ENCODE results near the gene PPP4R3B.
"Not testable (repeated sequence)": the region's sequence is repeated elsewhere in the genome, so short reads cannot be mapped to it uniquely, and the experiment has no call there.

PPP4R3B gene

GRCh38 chr2:55596795-55597194, 20.6 kb downstream of the PPP4R3B start:
- not testable (repeated sequence) for DNase-seq

DNA sequence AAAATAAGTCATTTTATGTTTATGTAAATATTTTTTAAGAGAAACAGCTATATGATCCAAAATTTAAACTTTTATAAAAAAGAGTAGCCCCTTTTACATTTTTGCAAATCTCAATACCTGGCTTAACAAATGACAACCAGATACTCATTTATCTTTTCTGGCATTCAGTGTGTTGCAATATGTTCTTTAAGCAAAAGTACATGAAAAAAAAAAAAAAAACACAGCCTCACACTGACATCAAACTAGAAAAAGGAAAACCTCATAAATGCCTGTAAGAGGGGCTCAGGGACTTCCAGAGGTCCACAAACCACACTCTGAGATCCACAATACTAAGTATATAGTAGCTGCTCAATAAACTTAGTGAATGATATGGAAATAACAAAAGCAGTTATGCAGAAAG, 21.9 kb downstream of the PPP4R3B start:
- DNase-seq = no peak

DNA sequence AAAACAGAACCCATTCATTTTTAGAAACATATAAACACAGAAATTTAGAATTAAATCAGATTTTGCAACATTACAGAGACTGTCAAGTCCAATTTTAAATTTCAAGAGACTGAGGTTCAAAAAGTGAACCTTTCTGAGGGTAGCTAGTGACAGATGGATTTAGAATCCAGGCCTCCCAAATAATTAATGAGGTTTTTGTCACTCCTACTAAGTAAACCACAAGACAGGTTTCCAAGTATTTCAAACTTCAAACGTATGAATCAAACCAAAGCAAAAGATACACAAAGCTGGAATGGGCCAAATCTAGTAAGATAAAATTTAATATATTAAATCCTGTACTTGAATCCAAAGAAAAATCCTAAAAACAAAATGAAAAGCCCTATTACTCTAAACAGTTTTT, 25.3 kb downstream of the PPP4R3B start:
- DNase-seq = no peak

- DNase-seq = peak in 1 of 51 donors; percentile 20
These were observed 26.5 kb downstream of the PPP4R3B start for GRCh38 chr2:55590810-55591440.

DNA sequence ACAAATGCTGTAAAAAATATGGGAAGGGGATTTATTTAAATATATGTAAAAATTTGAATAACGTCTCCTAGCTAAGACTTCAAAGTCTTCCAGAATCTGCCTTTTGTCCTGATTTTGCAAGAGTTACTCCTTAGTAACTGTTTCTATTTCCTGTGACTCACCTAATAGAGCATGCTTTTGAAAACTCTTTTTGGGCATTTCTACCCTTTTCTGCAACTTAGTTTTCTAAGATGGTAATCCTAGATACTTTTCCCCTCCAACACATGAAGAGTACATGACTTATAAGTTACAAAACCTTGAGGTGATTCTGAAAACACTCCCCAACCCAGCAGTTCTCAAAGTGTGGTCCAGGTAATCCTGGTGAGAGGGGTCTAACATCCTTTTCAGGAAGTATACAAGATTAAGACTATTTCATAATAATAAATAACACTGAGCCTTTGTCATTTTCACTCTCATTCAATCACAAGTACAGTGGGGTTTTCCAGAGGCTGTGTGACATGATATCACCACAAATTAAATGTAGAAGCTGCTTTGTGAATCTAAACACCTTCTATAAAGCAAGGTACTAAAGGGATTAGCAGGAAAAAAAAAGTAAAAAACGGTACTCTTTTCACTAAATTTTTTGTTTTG, 31.9 kb downstream of the PPP4R3B start:
- DNase-seq = no peak

GRCh38 chr2:55581874-55582547, 35.4 kb downstream of the PPP4R3B start:
- peak in 6 of 51 donors; percentile 3 to 15 (median 6) for DNase-seq

DNA sequence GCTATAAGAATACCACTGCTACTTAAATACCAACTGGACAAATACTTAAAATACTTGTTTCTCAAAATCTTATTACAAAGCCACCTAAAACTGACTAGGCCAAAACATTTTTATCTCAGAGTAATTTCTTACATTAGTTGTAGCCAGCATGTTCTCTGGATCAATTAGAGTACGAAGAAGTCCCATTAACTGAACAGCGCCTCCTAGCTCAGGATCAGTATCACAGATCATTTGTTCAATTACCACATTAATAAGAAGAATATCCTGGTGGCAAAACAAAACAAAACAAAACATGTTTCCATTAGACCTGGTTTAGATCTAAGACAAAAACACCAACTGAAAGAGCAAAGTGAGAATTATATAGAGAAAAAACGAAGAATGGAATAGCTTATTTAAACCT, 36.0 kb downstream of the PPP4R3B start:
- no peak for DNase-seq

GRCh38 chr2:55569002-55569401, 48.4 kb downstream of the PPP4R3B start:
- not testable (repeated sequence) for DNase-seq

- no peak for DNase-seq
These were observed 50.1 kb downstream of the PPP4R3B start for GRCh38 chr2:55567298-55567697.

DNA sequence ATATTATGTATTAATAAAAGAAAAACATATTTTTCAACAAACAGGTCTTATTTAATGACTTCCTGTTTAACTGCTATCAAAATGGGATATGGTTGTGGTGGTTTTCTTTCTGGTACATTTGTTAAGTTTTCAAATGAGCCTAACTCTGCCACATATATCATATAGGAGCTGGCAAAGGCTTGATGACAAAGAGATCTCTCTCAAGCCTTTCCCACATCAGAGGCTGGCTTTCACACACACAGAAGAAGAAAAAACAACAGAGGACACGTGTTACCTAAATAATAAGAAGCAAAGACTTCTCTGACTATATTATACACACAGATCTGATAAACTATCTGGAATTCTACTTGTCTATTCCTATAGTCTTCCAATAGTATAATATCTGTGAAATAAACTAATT, 51.8 kb downstream of the PPP4R3B start:
- DNase-seq = no peak

DNA sequence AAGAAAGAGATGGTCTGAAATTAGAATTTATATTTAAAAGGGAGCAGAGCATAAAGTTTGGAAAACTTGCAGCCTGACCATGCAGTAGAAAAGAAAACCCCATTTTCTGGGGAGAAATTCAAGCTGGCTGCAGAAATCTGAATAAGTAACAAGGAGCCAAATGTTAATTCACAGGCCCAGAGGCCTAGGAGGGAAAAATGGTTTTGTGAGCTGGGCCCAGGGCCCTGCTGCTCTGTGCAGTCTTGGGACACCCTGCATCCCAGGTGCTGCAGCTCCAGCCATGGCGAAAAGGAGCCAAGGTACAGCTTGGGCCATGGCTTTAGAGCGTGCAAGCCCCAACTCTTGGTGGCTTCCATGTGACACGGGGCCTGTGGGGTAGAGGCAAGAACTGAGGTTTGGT, 56.6 kb downstream of the PPP4R3B start:
- no peak for DNase-seq

- DNase-seq = peak in 1 of 51 donors; percentile 3
These were observed 60.6 kb downstream of the PPP4R3B start for GRCh38 chr2:55556809-55557208.

- no peak for DNase-seq
These were observed 61.4 kb downstream of the PPP4R3B start for GRCh38 chr2:55555977-55556376.

GRCh38 chr2:55553321-55553720, 64.1 kb downstream of the PPP4R3B start:
- DNase-seq = no peak

DNA sequence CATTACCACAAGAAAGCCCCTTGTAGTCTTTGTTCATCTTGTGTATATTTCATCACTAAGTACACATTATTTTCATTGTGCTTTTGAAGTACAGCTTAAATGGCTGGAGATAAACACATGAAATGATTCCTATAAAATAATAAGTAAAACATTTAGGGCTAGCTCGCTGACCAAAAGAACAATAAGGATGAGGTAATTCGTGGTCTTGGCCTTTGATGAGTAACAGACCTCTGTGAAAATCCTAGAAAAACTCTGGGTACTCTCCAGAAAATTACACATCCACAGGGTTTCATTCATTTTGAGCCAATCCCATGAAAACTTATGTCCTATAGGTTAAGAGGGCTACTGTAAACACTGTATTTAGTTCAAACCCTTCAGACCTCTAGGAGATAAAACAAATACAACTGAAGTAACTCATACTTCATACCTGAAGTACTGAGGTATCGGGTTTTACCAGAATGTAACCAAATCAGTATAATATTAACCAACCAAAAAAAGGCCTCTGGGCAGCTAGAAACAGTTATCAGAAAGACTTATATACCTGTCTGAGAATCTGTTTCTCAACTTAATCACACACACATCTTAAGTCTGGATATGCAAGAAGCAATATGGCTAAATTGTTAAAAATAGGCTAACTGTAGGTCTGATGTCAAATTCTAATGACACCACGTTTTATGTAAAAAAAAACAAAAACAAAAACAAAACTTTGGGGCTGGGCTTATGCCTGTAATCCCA, 66.9 kb downstream of the PPP4R3B start:
- DNase-seq = no peak

GRCh38 chr2:55547679-55548078, 69.7 kb downstream of the PPP4R3B start:
- not testable (repeated sequence) for DNase-seq

DNA sequence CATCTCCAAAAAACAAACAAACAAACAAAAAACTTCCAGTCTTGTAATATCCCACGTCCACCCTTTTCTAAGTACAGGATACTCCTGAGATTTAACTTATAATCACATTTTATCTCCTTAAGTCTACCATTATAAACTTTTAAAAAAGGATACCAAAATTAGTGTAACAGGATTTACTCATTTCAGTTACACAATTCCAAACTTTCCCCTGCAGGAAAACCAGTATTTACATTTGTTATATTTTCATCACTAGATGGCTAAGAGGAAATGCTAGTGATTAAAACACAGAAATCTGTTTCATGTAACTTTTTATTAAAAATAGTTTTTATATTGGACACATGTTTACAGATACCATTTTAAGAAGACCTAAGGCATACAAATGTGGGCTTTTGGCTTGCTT, 70.4 kb downstream of the PPP4R3B start:
- no peak for DNase-seq

GRCh38 chr2:55530539-55531081, 86.8 kb downstream of the PPP4R3B start:
- DNase-seq = no peak

DNA sequence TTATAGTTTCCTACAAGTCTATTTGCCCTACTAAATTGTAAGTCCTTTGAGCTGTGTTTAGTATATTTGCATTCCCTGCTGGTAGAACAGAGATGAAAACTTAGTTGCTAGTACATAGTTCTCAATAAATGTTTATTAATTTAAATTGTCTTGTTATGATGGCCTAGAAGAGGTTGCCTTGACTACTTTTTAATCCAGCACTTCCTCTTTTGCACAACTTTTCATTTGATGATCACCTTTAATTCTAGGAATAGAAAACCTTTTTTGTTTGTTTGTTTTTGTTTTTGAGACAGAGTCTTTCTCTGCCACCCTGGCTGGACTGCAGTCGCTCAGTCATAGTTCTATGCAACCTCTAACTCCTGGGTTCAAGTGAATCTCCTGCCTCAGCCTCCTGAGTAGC, 91.2 kb downstream of the PPP4R3B start:
- DNase-seq = no peak

DNA sequence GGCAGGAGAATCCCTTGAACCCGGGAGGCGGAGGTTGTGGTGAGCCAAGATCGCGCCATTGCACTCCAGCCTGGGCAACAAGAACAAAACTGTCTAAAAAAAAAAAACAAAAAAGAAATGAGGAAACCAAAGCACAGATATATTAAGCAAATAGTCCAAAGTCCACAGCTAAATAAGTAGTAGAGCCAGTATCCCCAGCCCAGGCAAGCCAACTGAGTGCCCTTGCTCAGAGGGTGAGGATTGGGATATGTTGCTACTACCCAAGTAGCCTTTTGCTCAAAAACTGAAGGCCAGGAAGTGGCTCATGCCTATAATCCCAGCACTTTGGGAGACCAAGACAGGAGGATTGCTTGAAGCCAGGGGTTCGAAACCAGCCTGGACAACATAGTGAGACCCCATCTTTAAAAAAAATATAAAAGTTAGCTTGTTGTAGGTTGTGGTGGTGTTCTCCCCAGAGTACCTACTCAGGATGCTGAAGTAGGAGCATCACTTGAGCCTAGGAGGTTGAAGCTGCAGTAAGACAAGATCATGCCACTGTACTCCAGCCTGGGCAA, 92.5 kb downstream of the PPP4R3B start:
- no peak for DNase-seq

Measured in hypothalamus (tissue), 51 donors.